Esophagus squamous epithelium (tissue), 5 donors: ENCODE data around the gene CCDC170. TPM values are rescaled to one million over a fixed set of nuclear protein-coding genes. Genes with fewer than 3 reads are reported as not detected.

Experiments used
- DNase-seq: peaks from one replicate; lab custom pipeline; 2025; lab: John Stamatoyannopoulos, UW
- H3K27ac ChIP-seq, 4 donors: fragments of 200-600 bp; sonication (generic); one replicate each; pipeline ENCODE4 v1.5.1; 2016 to 2019; ENCODE audit warnings: mild to moderate bottlenecking in 1 of 4
- H3K27me3 ChIP-seq, 4 donors: fragments of 200-600 bp; sonication (generic); 1 replicate in 3 of 4; 2 replicates in 1 of 4; pipeline versions ENCODE4 v1.5.1 to v1.6.0; 2017 to 2021; ENCODE audit warnings: antibody characterized with exemption in 1 of 4
- H3K36me3 ChIP-seq, 3 donors: fragments of 200-600 bp; sonication (generic); one replicate each; pipeline ENCODE4 v1.5.1; 2016 to 2019
- H3K4me1 ChIP-seq, 3 donors: fragments of 200-600 bp; sonication (generic); one replicate each; pipeline ENCODE4 v1.5.1; 2017 to 2019
- H3K4me3 ChIP-seq, 4 donors: fragments of 200-600 bp; sonication (generic); 1 replicate in 3 of 4; 2 replicates in 1 of 4; pipeline ENCODE4 v1.5.1; 2016 to 2019; ENCODE audit warnings: mild to moderate bottlenecking in 2 of 4, moderate library complexity in 1 of 4
- H3K9me3 ChIP-seq, 3 donors: fragments of 200-600 bp; sonication (generic); one replicate each; pipeline ENCODE4 v1.5.1; 2016 to 2019
- POLR2A ChIP-seq, 4 donors: fragments of 450-650 bp; IDR thresholded peaks; one replicate each; pipeline ENCODE4 v1.6.1; 2017; ENCODE audit warnings: antibody characterized with exemption in 4 of 4, mild to moderate bottlenecking in 4 of 4, moderate library complexity in 3 of 4
- WGBS, 2 donors: methylation state at CpG; one replicate each; pipeline ENCODE4 v1.1.5; 2018; 5-methylcytosine and 5-hydroxymethylcytosine counted together
- intact Hi-C: fragments of 100-400 bp; cut with DNase I; formaldehyde crosslinking; loops from one replicate; pipeline ENCODE4 v1.15.0; 2022
- total RNA-seq, 4 donors: library from RNA; depleted of rRNA; stranded (reverse); fragments of >200 nt; gene quantifications; one replicate each; pipeline ENCODE4 v1.1.0, GENCODE V29; 2016
- TF ChIP-seq, protein P1 (sequence below), 6 experiments: fragments of 450-650 bp in 4 of 6; fragments of 200-600 bp in 2 of 6; sonication (generic) in 2 of 6; IDR thresholded peaks; one replicate each; pipeline ENCODE4 v1.5.1; 2016 to 2019; ENCODE audit warnings: antibody characterized with exemption in 6 of 6, mild to moderate bottlenecking in 4 of 6, moderate library complexity in 4 of 6
- donor health status: DM: yes; HTN: yes; CAD: no.

Gene CCDC170
- total RNA-seq, 4 donors from 2014 or later = 0.70 to 3.3 (median 0.95) TPM; not detected in 1

DNA sequence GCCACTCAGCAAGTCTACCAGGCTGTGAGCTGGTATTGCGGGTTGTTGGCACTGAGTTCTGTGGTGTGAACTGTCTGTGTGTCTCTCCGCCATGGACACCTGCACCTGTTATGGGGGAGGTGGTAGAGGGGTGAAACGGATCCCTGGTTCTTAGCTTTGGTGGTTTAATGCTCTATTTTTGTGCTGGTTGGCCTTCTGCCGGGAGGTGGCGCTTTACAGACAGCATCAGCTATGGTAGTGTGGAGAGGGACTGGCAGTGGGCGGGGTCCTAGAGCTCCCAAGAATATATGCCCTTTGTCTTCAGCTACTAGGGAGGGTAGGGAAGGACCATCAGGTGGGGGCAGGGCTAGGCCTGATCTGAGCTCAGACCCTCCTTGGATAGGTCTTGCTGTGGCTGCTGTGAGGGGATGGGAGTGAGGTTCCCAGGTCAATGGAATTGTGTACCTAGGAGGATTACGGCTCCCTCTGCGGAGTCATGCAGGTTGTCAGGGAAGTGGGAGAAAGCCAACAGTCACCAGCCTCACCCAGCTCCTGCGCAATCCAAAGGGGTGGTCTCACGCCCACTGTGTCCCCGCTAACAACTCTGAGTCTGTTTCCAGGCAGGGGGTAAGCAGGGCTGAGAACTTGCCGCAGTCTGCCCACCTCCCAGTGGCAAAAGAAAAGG is 154.3 kb downstream of the CCDC170 start:
- Histone ChIP-seq H3K4me1 (peaks cover 0 to 4% (median 0%) of the 10 kb centered on the region in 3 donors), H3K27me3 (peaks cover 0 to 3% (median 0%) of the 10 kb centered on the region in 4 donors), H3K9me3 (no peaks in the 10 kb centered on the region), H3K4me3 (no peak overlapping the region), H3K36me3 (no peaks in the 10 kb centered on the region), H3K27ac (no peak overlapping the region)
- intact Hi-C loops = no loop called here
- 58 to 65% methylated on average over 6 to 11 of the region's 12 CpGs for WGBS, 2 donors
- DNase-seq = no peak
- TF ChIP-seq POLR2A (IDR thresholded peaks at IDR 0.05) = no peak
- TF ChIP-seq, protein P1, sequence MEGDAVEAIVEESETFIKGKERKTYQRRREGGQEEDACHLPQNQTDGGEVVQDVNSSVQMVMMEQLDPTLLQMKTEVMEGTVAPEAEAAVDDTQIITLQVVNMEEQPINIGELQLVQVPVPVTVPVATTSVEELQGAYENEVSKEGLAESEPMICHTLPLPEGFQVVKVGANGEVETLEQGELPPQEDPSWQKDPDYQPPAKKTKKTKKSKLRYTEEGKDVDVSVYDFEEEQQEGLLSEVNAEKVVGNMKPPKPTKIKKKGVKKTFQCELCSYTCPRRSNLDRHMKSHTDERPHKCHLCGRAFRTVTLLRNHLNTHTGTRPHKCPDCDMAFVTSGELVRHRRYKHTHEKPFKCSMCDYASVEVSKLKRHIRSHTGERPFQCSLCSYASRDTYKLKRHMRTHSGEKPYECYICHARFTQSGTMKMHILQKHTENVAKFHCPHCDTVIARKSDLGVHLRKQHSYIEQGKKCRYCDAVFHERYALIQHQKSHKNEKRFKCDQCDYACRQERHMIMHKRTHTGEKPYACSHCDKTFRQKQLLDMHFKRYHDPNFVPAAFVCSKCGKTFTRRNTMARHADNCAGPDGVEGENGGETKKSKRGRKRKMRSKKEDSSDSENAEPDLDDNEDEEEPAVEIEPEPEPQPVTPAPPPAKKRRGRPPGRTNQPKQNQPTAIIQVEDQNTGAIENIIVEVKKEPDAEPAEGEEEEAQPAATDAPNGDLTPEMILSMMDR (IDR thresholded peaks at IDR 0.05) = peak in 1 of 6 experiments; percentile 12

DNA sequence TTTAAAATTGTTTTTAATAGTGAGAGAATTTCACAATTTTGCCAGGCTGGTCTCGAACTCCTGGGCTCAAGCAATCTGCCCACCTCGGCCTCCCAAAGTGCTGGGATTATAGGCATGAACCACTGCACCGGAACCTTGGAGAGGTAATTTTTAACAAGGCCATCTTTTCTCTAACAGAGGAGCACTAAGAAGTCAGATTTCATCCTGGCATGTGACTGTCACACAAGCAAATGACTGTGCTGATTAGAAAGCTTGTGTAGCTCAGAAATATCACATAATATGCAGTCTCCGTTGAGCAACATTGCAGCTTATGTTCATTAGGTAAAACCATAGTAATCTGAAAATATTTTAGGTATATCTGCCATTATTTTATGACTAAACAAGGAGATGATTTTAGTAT is 156.0 kb downstream of the CCDC170 start:
- Histone ChIP-seq H3K9me3 (peaks cover 0 to 5% (median 0%) of the 10 kb centered on the region in 3 donors), H3K27ac (no peak overlapping the region), H3K4me3 (no peak overlapping the region), H3K4me1 (peaks cover 0 to 4% (median 0%) of the 10 kb centered on the region in 3 donors), H3K27me3 (peaks cover 0 to 3% (median 0%) of the 10 kb centered on the region in 4 donors), H3K36me3 (no peaks in the 10 kb centered on the region)
- DNase-seq = no peak
- TF ChIP-seq, protein P1 (IDR thresholded peaks at IDR 0.05) = no peak
- TF ChIP-seq POLR2A (IDR thresholded peaks at IDR 0.05) = no peak
- intact Hi-C loops = no loop called here
- WGBS, 2 donors = 60 to 79% methylated on average over 4 of the region's 4 CpGs

GRCh38 chr6:151651639-151652038 is 157.8 kb downstream of the CCDC170 start:
- H3K4me3 ChIP-seq = no peak overlapping the region
- intact Hi-C loops = no loop called here
- 49 to 72% methylated on average over 3 of the region's 3 CpGs for WGBS, 2 donors
- H3K27ac ChIP-seq = no peak overlapping the region
- no peak for TF ChIP-seq POLR2A (IDR thresholded peaks at IDR 0.05)
- TF ChIP-seq, protein P1 (IDR thresholded peaks at IDR 0.05) = no peak
- no peak for DNase-seq
- H3K36me3 ChIP-seq = no peaks in the 10 kb centered on the region
- H3K27me3 ChIP-seq = peaks cover 0 to 3% (median 0%) of the 10 kb centered on the region in 4 donors
- peaks cover 0 to 4% (median 0%) of the 10 kb centered on the region in 3 donors for H3K4me1 ChIP-seq
- H3K9me3 ChIP-seq = peaks cover 0 to 13% (median 0%) of the 10 kb centered on the region in 3 donors

- 32 to 39% methylated on average over 2 of the region's 2 CpGs for WGBS, 2 donors
- Histone ChIP-seq H3K27ac (no peak overlapping the region), H3K36me3 (no peaks in the 10 kb centered on the region), H3K4me3 (no peak overlapping the region), H3K9me3 (peaks cover 0 to 13% (median 0%) of the 10 kb centered on the region in 3 donors), H3K4me1 (peaks cover 0 to 4% (median 0%) of the 10 kb centered on the region in 3 donors), H3K27me3 (no peaks in the 10 kb centered on the region)
- no peak for DNase-seq
- intact Hi-C loops = no loop called here
- TF ChIP-seq, protein P1 (IDR thresholded peaks at IDR 0.05) = no peak
- TF ChIP-seq POLR2A (IDR thresholded peaks at IDR 0.05) = no peak
Measured at GRCh38 chr6:151652325-151652724, 158.5 kb downstream of the CCDC170 start.

DNA sequence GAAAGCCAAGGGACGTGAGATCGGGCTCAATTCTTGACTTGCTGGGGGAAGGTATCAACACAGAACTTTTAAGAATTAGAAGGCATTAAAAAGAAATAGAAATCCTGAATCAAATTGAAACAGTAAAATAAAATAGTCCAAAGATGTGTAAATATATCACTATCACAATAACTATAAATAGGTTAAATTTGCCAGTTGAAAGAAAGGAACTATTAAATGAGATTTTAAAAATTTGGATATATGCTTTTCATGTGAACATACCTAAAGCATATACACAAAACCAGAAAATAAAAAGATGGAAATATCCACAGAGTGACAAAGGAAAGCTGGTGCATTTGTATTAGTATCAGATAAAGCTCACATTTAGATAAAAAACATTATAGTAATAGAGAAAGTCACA is 161.3 kb downstream of the CCDC170 start:
- TF ChIP-seq, protein P1 (IDR thresholded peaks at IDR 0.05) = no peak
- no peak for TF ChIP-seq POLR2A (IDR thresholded peaks at IDR 0.05)
- no peak for DNase-seq
- intact Hi-C loops = no loop called here
- H3K36me3 ChIP-seq = no peaks in the 10 kb centered on the region
- H3K4me3 ChIP-seq = no peak overlapping the region
- no peak overlapping the region for H3K27ac ChIP-seq
- H3K27me3 ChIP-seq = no peaks in the 10 kb centered on the region
- H3K9me3 ChIP-seq = peaks cover 0 to 13% (median 0%) of the 10 kb centered on the region in 3 donors
- peaks cover 0 to 4% (median 0%) of the 10 kb centered on the region in 3 donors for H3K4me1 ChIP-seq
- WGBS, 2 donors = 92% methylated on average over 2 of the region's 2 CpGs
